Endothelial cell of umbilical vein (primary cell): ENCODE measurements around the gene ANKRD31. TPM values are rescaled to one million over a fixed set of nuclear protein-coding genes. Genes with fewer than 3 reads are reported as not detected.

Experiments
- BruUV-seq: library from RNA; stranded (reverse); fragments of 400-500 nt; replicated peaks from 2 replicates; lab custom pipeline; 2021; lab: Mats Ljungman, UMichigan
- CTCF ChIA-PET: fragments of 300-600, 350-600 bp; sonication (Branson Sonifier 250); formaldehyde crosslinking; loops from one replicate; lab custom pipeline; 2021; ENCODE audit warnings: antibody characterized with exemption, inconsistent platforms; lab: Charles Lee
- POLR2A ChIA-PET: fragments of 300-600, 350-600 bp; sonication (Branson Sonifier 250); formaldehyde crosslinking; loops from one replicate; lab custom pipeline; 2021; ENCODE audit warnings: antibody characterized with exemption, inconsistent platforms; lab: Charles Lee
- DNase-seq: peaks from one replicate; pipeline ENCODE4 v3.0.0-alpha.2; 2011; ENCODE audit warnings: low read depth, low spot score
- FAIRE-seq: peaks from 2 replicates; lab custom pipeline; 2011; peaks lifted over from hg19 to GRCh38; lab: Jason Lieb, UNC
- H2AFZ ChIP-seq: 2 replicates; pipeline ENCODE4 v1.6.0; 2012; ENCODE audit warnings: low read depth, low read length, control low read depth, inconsistent platforms
- H3K27ac ChIP-seq: 2 replicates; pipeline ENCODE4 v1.5.1; 2011; ENCODE audit warnings: low read depth, mild to moderate bottlenecking, control low read depth, low read length, moderate library complexity; ENCODE audit not compliant: insufficient read depth
- H3K27me3 ChIP-seq, 2 experiments: 2 replicates each; pipeline versions ENCODE4 v1.6.0 to v1.6.1; 2011; ENCODE audit warnings: low read length in 2 of 2, mixed read lengths in 1 of 2; ENCODE audit not compliant: control insufficient read depth in 2 of 2, insufficient read depth in 2 of 2
- H3K36me3 ChIP-seq, 2 experiments: 2 replicates in 1 of 2; 3 replicates in 1 of 2; pipeline ENCODE4 v1.5.1; 2011; ENCODE audit warnings: low read length in 2 of 2, mild to moderate bottlenecking in 1 of 2, moderate library complexity in 1 of 2; ENCODE audit not compliant: control insufficient read depth in 2 of 2, insufficient read depth in 2 of 2; ENCODE audit errors: extremely low read depth in 1 of 2
- H3K4me1 ChIP-seq: 3 replicates; pipeline ENCODE4 v1.5.1; 2011; ENCODE audit warnings: mild to moderate bottlenecking, low read length; ENCODE audit not compliant: control insufficient read depth, insufficient read depth; ENCODE audit errors: extremely low read depth
- H3K4me2 ChIP-seq: 2 replicates; pipeline ENCODE4 v1.6.1; 2011; ENCODE audit warnings: low read length, control low read depth, mixed read lengths; ENCODE audit not compliant: insufficient read depth
- H3K4me3 ChIP-seq, 3 experiments: fragments of 200-600 bp in 1 of 3; sonication (generic), shearing (Covaris generic) in 1 of 3; replicated peaks in 1 of 3; 2 replicates each; pipeline ENCODE4 v1.5.1; 2011 to 2016; ENCODE audit warnings: control low read depth in 3 of 3, low read length in 3 of 3, mild to moderate bottlenecking in 2 of 3, inconsistent platforms in 1 of 3, low read depth in 1 of 3, moderate library complexity in 1 of 3; ENCODE audit not compliant: insufficient read depth in 1 of 3
- H3K79me2 ChIP-seq: 2 replicates; pipeline ENCODE4 v1.6.0; 2012; ENCODE audit warnings: low read length, inconsistent platforms; ENCODE audit not compliant: control insufficient read depth, insufficient read depth
- H3K9ac ChIP-seq: replicated peaks from 2 replicates; pipeline ENCODE3; 2011; ENCODE audit warnings: low read length, control low read depth; ENCODE audit not compliant: insufficient read depth; ENCODE audit errors: extremely low read depth
- H3K9me1 ChIP-seq: replicated peaks from 3 replicates; pipeline ENCODE4 v1.6.0; 2011; ENCODE audit warnings: mild to moderate bottlenecking, low read length; ENCODE audit not compliant: control insufficient read depth, insufficient read depth; ENCODE audit errors: extremely low read depth
- H3K9me3 ChIP-seq: replicated peaks from 2 replicates; pipeline ENCODE4 v1.5.1; 2012; ENCODE audit warnings: low read length, inconsistent platforms; ENCODE audit not compliant: control insufficient read depth, insufficient read depth
- H4K20me1 ChIP-seq: replicated peaks from 2 replicates; pipeline ENCODE3; 2011; ENCODE audit warnings: mild to moderate bottlenecking, low read length; ENCODE audit not compliant: control insufficient read depth, insufficient read depth; ENCODE audit errors: extremely low read depth
- CTCF ChIP-seq, 2 donors: IDR thresholded peaks; 1 replicate in 1 of 2; 2 replicates in 1 of 2; pipeline ENCODE4 v1.5.1; 2011; ENCODE audit warnings: low read length in 2 of 2, mild to moderate bottlenecking in 2 of 2, moderate library complexity in 2 of 2, control low read depth in 1 of 2, inconsistent platforms in 1 of 2, low read depth in 1 of 2; ENCODE audit not compliant: insufficient read depth in 1 of 2; ENCODE audit errors: extremely low read depth in 1 of 2
- EZH2 ChIP-seq: IDR thresholded peaks from 2 replicates; pipeline ENCODE4 v1.6.1; 2012; ENCODE audit warnings: borderline replicate concordance, low read depth, mild to moderate bottlenecking, moderate library complexity, low read length, inconsistent platforms; ENCODE audit not compliant: severe bottlenecking
- FOS ChIP-seq: IDR thresholded peaks from 2 replicates; pipeline ENCODE4 v1.6.1; 2011; ENCODE audit warnings: mild to moderate bottlenecking, low read length, moderate library complexity, borderline replicate concordance; ENCODE audit not compliant: insufficient read depth
- GATA2 ChIP-seq: IDR thresholded peaks from 2 replicates; pipeline ENCODE4 v1.7.0; 2011; ENCODE audit warnings: low read depth, mild to moderate bottlenecking, moderate library complexity, mixed read lengths, low read length; ENCODE audit not compliant: insufficient read length, insufficient read depth
- JUN ChIP-seq: IDR thresholded peaks from 2 replicates; pipeline ENCODE4 v1.6.1; 2011; ENCODE audit warnings: borderline replicate concordance, low read depth; ENCODE audit not compliant: insufficient read length, insufficient read depth
- MAX ChIP-seq: IDR thresholded peaks from 2 replicates; pipeline ENCODE4 v1.6.1; 2011; ENCODE audit not compliant: insufficient read depth, insufficient read length
- MYC ChIP-seq: IDR thresholded peaks from one replicate; pipeline ENCODE4 v1.6.1; 2011; ENCODE audit warnings: mild to moderate bottlenecking, low read depth, low read length
- POLR2A ChIP-seq: IDR thresholded peaks from 2 replicates; pipeline ENCODE4 v1.6.1; 2012; ENCODE audit warnings: low read depth, mild to moderate bottlenecking, control low read depth, low read length
- POLR2AphosphoS5 ChIP-seq: IDR thresholded peaks from 2 replicates; pipeline ENCODE4 v1.6.1; 2012; ENCODE audit warnings: low read depth, mild to moderate bottlenecking, control low read depth, low read length, moderate library complexity; ENCODE audit not compliant: insufficient read depth
- dilution Hi-C: fragments of 300-500 bp; cut with MboI; formaldehyde crosslinking; loops from one replicate; pipeline ENCODE4 v1.15.0; 2019; ENCODE audit warnings: low sequenced_read_pairs; ENCODE audit not compliant: extremely low pct_ligation_motif_present
- intact Hi-C: fragments of 100-400 bp; cut with micrococcal nuclease; formaldehyde crosslinking; loops from one replicate; pipeline ENCODE4 v1.10.0; 2022
- polyA plus RNA-seq, 4 experiments: library from polyadenylated mRNA; depleted of rRNA in 3 of 4; stranded (reverse) in 3 of 4; unstranded in 1 of 4; fragments of >200 nt; gene quantifications; 2 replicates each; pipeline versions ENCODE4 v1.2.1 to v1.2.3, GENCODE V29; 2011 to 2012; ENCODE audit warnings: missing spikeins in 1 of 4
- total RNA-seq: library from RNA; stranded (reverse); gene quantifications from 2 replicates; pipeline ENCODE4 v1.2.3, GENCODE V29; 2021

The ANKRD31 gene
- total and polyA plus RNA-seq, 2 donors (not counting 3 experiments of a cell fraction or from before 2014, with no cell fraction given), result not detected

- no TSS peak for BruUV-seq
- FAIRE-seq (no peak), DNase-seq (no peak)
- POLR2A ChIA-PET, result no interaction called here
- peaks cover 6 to 14% of the 10 kb centered on the region in 2 experiments for H3K27me3 ChIP-seq
- H3K4me1 ChIP-seq, result no peaks in the 10 kb centered on the region
- CTCF ChIA-PET, result interaction anchor here (0.9 kb wide), 1 partner anchor 15 kb away, joined by 3 read pairs; no protein-coding TSS in a partner anchor
- no peak overlapping the region for H2AFZ ChIP-seq
- H4K20me1 ChIP-seq, result no peaks in the 10 kb centered on the region
- H3K4me2 ChIP-seq, result no peak overlapping the region
- H3K9me1 ChIP-seq, result no peaks in the 10 kb centered on the region
- H3K9me3 ChIP-seq, result no peaks in the 10 kb centered on the region
- H3K79me2 ChIP-seq, result no peaks in the 10 kb centered on the region
- no peak for TF ChIP-seq POLR2AphosphoS5
- TF ChIP-seq JUN, result no peak
- no peak for TF ChIP-seq GATA2
- no peak for TF ChIP-seq MAX
- no peak for TF ChIP-seq POLR2A
- no peak for TF ChIP-seq MYC
- TF ChIP-seq FOS, result no peak
- no peak for TF ChIP-seq CTCF (IDR thresholded peaks at IDR 0.05; ENCODE audit: extremely low read depth in 1 of 2, insufficient read depth in 1 of 2, low read depth in 1 of 2, low read length in 2 of 2)
- no peak for TF ChIP-seq EZH2
- intact Hi-C loops (no loop called here), dilution Hi-C loops (no loop called here)
- no peak overlapping the region for H3K4me3 ChIP-seq
- H3K27ac ChIP-seq, result no peak overlapping the region
- H3K36me3 ChIP-seq, result no peaks in the 10 kb centered on the region
- H3K9ac ChIP-seq, result no peak overlapping the region
Observed at GRCh38 chr5:75088648-75089047, 148.0 kb downstream of the ANKRD31 start.
